OCI-M1 (cell line): ENCODE results near the gene GRPEL1.
"Not testable (repeated sequence)": the region's sequence is repeated elsewhere in the genome, so short reads cannot be mapped to it uniquely, and the experiment has no call there.

Source experiments
- DNase-seq: peaks from one replicate; lab custom pipeline; 2025; lab: John Stamatoyannopoulos, UW

The GRPEL1 gene

GRCh38 chr4:7067452-7068278 is at the start of gene GRPEL1:
GRPEL1 (minus strand) TSS chr4:7068064; CDS start chr4:7068032, 32 bp downstream.
- DNase-seq = peak; percentile 99

GRCh38 chr4:7116705-7117104 is 48.8 kb upstream of the GRPEL1 start:
- no peak for DNase-seq

- DNase-seq = no peak
Measured at GRCh38 chr4:7115557-7116340, 47.9 kb upstream of the GRPEL1 start.

GRCh38 chr4:7112656-7113055 is 44.8 kb upstream of the GRPEL1 start:
- DNase-seq = no peak

GRCh38 chr4:7111441-7111840 is 43.6 kb upstream of the GRPEL1 start:
- DNase-seq = no peak

GRCh38 chr4:7110546-7110945 is 42.7 kb upstream of the GRPEL1 start:
- DNase-seq = no peak

GRCh38 chr4:7109169-7109568 is 41.3 kb upstream of the GRPEL1 start:
- DNase-seq = no peak

GRCh38 chr4:7108660-7109059 is 40.8 kb upstream of the GRPEL1 start:
- DNase-seq = no peak

- DNase-seq = no peak
Measured at GRCh38 chr4:7108046-7108625, 40.3 kb upstream of the GRPEL1 start.

- DNase-seq = no peak
Measured at GRCh38 chr4:7107166-7107905, 39.5 kb upstream of the GRPEL1 start.

- no peak for DNase-seq
Measured at GRCh38 chr4:7105276-7105675, 37.4 kb upstream of the GRPEL1 start.

GRCh38 chr4:7104366-7105031 is 36.6 kb upstream of the GRPEL1 start:
- DNase-seq = no peak

- DNase-seq = no peak
Measured at GRCh38 chr4:7103607-7104365, 35.9 kb upstream of the GRPEL1 start.

- peak; percentile 80 for DNase-seq
Measured at GRCh38 chr4:7103031-7103606, 35.3 kb upstream of the GRPEL1 start.

GRCh38 chr4:7102516-7102909 is 34.6 kb upstream of the GRPEL1 start:
- DNase-seq = not testable (repeated sequence)

- peak; percentile 78 for DNase-seq
Measured at GRCh38 chr4:7101692-7102515, 34.0 kb upstream of the GRPEL1 start.

- no peak for DNase-seq
Measured at GRCh38 chr4:7096236-7096635, 28.4 kb upstream of the GRPEL1 start.

GRCh38 chr4:7095611-7096155 is 27.8 kb upstream of the GRPEL1 start:
- DNase-seq = no peak

GRCh38 chr4:7094916-7095315 is 27.1 kb upstream of the GRPEL1 start:
- DNase-seq = no peak
